H9 (cell line): Measurements from ENCODE around the gene FNDC3A. TPM values are rescaled to one million over a fixed set of nuclear protein-coding genes. Genes with fewer than 3 reads are reported as not detected.
A peak's percentile ranks its signal among the peaks of the same experiment; 100 is the strongest.

Experiments
- DNase-seq: peaks from one replicate; pipeline ENCODE4 v3.0.0-alpha.2; 2017
- H2AFZ ChIP-seq: one replicate; pipeline ENCODE4 v1.6.1; 2013; ENCODE audit warnings: mild to moderate bottlenecking, low read length, control low read depth, moderate library complexity
- H2AK5ac ChIP-seq: 2 replicates; pipeline ENCODE4 v1.6.1; 2013; ENCODE audit warnings: low read length, control low read depth, mixed read lengths; ENCODE audit not compliant: insufficient read length
- H2BK120ac ChIP-seq: one replicate; pipeline ENCODE4 v1.6.1; 2013; ENCODE audit warnings: low read depth, mild to moderate bottlenecking, low read length, control low read depth, inconsistent platforms; ENCODE audit not compliant: poor library complexity, severe bottlenecking
- H2BK12ac ChIP-seq: 2 replicates; pipeline ENCODE4 v1.6.1; 2013; ENCODE audit warnings: low read length, control low read depth, mixed read lengths, low read depth; ENCODE audit not compliant: insufficient read length
- H2BK15ac ChIP-seq: 2 replicates; pipeline ENCODE4 v1.6.1; 2013; ENCODE audit warnings: low read depth, low read length, control low read depth
- H2BK20ac ChIP-seq: one replicate; pipeline ENCODE4 v1.6.1; 2013; ENCODE audit warnings: low read depth, mild to moderate bottlenecking, low read length, control low read depth, inconsistent platforms; ENCODE audit not compliant: poor library complexity, severe bottlenecking
- H2BK5ac ChIP-seq: 2 replicates; pipeline ENCODE4 v1.6.1; 2013; ENCODE audit warnings: low read length, control low read depth, mixed read lengths; ENCODE audit not compliant: insufficient read length
- H3K14ac ChIP-seq: 2 replicates; pipeline ENCODE4 v1.6.1; 2013; ENCODE audit warnings: low read length, control low read depth; ENCODE audit not compliant: insufficient read depth
- H3K18ac ChIP-seq: 2 replicates; pipeline ENCODE4 v1.6.1; 2013; ENCODE audit warnings: low read depth, mild to moderate bottlenecking, mixed read lengths, low read length, control low read depth; ENCODE audit not compliant: insufficient read length
- H3K23ac ChIP-seq: 2 replicates; pipeline ENCODE4 v1.6.1; 2013; ENCODE audit warnings: low read length, control low read depth, mixed read lengths, low read depth; ENCODE audit not compliant: insufficient read length
- H3K23me2 ChIP-seq: 2 replicates; pipeline ENCODE4 v1.6.1; 2013; ENCODE audit warnings: low read depth, mild to moderate bottlenecking, mixed read lengths, low read length, control low read depth; ENCODE audit not compliant: insufficient read length, poor library complexity, severe bottlenecking
- H3K27ac ChIP-seq: 2 replicates; pipeline ENCODE4 v1.5.1; 2013; ENCODE audit warnings: low read length, control low read depth, mixed read lengths, low read depth; ENCODE audit not compliant: insufficient read length
- H3K27me3 ChIP-seq: 2 replicates; pipeline ENCODE4 v1.6.1; 2013; ENCODE audit warnings: low read length, control low read depth, inconsistent platforms; ENCODE audit not compliant: insufficient read depth
- H3K4ac ChIP-seq: 2 replicates; pipeline ENCODE4 v1.6.1; 2013; ENCODE audit warnings: low read depth, mild to moderate bottlenecking, control low read depth, inconsistent platforms, low read length, moderate library complexity
- H3K4me1 ChIP-seq: 2 replicates; pipeline ENCODE4 v1.6.1; 2013; ENCODE audit warnings: low read length, control low read depth, inconsistent platforms; ENCODE audit not compliant: insufficient read depth
- H3K4me2 ChIP-seq: 2 replicates; pipeline ENCODE4 v1.6.1; 2013; ENCODE audit warnings: low read length, control low read depth, mixed read lengths; ENCODE audit not compliant: insufficient read length, insufficient read depth
- H3K56ac ChIP-seq: 2 replicates; pipeline ENCODE4 v1.6.1; 2013; ENCODE audit warnings: low read depth, mild to moderate bottlenecking, mixed read lengths, low read length, control low read depth; ENCODE audit not compliant: insufficient read length
- H3K79me1 ChIP-seq: 2 replicates; pipeline ENCODE4 v1.6.1; 2013; ENCODE audit warnings: low read depth, mild to moderate bottlenecking, moderate library complexity, low read length, control low read depth, inconsistent platforms; ENCODE audit not compliant: insufficient read depth, poor library complexity, severe bottlenecking
- H3K79me2 ChIP-seq: 2 replicates; pipeline ENCODE4 v1.6.1; 2013; ENCODE audit warnings: low read length, control low read depth, inconsistent platforms; ENCODE audit not compliant: insufficient read depth
- H3K9ac ChIP-seq: 2 replicates; pipeline ENCODE4 v1.6.1; 2013; ENCODE audit warnings: low read length, control low read depth, mixed read lengths; ENCODE audit not compliant: insufficient read length; ENCODE audit errors: extremely low read depth
- H3K9me3 ChIP-seq: one replicate; pipeline ENCODE4 v1.6.1; 2013; ENCODE audit warnings: low read depth, low read length, inconsistent platforms; ENCODE audit not compliant: control insufficient read depth
- H3T11ph ChIP-seq: one replicate; pipeline ENCODE4 v1.6.1; 2013; ENCODE audit warnings: mild to moderate bottlenecking, low read length, control low read depth, inconsistent platforms
- H4K20me1 ChIP-seq: one replicate; pipeline ENCODE4 v1.6.1; 2013; ENCODE audit not compliant: control insufficient read depth, insufficient read length, insufficient read depth
- H4K5ac ChIP-seq: 2 replicates; pipeline ENCODE4 v1.6.1; 2013; ENCODE audit warnings: low read depth, mild to moderate bottlenecking, mixed read lengths, low read length, control low read depth; ENCODE audit not compliant: insufficient read length
- H4K8ac ChIP-seq: replicated peaks from 2 replicates; pipeline ENCODE4 v1.6.1; 2013; ENCODE audit warnings: low read length, control low read depth, mixed read lengths, low read depth; ENCODE audit not compliant: insufficient read length
- H4K91ac ChIP-seq: 2 replicates; pipeline ENCODE4 v1.6.1; 2013; ENCODE audit warnings: low read depth, mild to moderate bottlenecking, moderate library complexity, mixed read lengths, low read length, control low read depth; ENCODE audit not compliant: insufficient read length
- H3K27ac Mint-ChIP-seq, 3 experiments: 2 replicates in 2 of 3; 3 replicates in 1 of 3; pipeline ENCODE4 v1.8.0; 2020 to 2021; ENCODE audit warnings: mixed read lengths in 3 of 3, mild to moderate bottlenecking in 1 of 3, moderate library complexity in 1 of 3
- H3K27me3 Mint-ChIP-seq: 2 replicates; pipeline ENCODE4 v1.8.0; 2021; ENCODE audit warnings: low read depth, mild to moderate bottlenecking, moderate library complexity, mixed read lengths
- H3K36me3 Mint-ChIP-seq, 3 experiments: 2 replicates in 2 of 3; 3 replicates in 1 of 3; pipeline ENCODE4 v1.8.0; 2020 to 2021; ENCODE audit warnings: low read depth in 3 of 3, mixed read lengths in 3 of 3; ENCODE audit not compliant: insufficient read depth in 1 of 3
- H3K4me1 Mint-ChIP-seq, 2 experiments: 2 replicates each; pipeline ENCODE4 v1.8.0; 2020; ENCODE audit warnings: mixed read lengths in 2 of 2
- H3K4me3 Mint-ChIP-seq, 2 experiments: 2 replicates in 1 of 2; 3 replicates in 1 of 2; pipeline ENCODE4 v1.8.0; 2020 to 2021; ENCODE audit warnings: mild to moderate bottlenecking in 2 of 2, mixed read lengths in 2 of 2, moderate library complexity in 1 of 2
- H3K9me3 Mint-ChIP-seq, 2 experiments: 2 replicates in 1 of 2; 3 replicates in 1 of 2; pipeline ENCODE4 v1.8.0; 2020; ENCODE audit warnings: mild to moderate bottlenecking in 2 of 2, mixed read lengths in 2 of 2, moderate library complexity in 1 of 2
- CTCF ChIP-seq: fragments of 200-600 bp; sonication (generic); conservative IDR thresholded peaks from 3 replicates; pipeline ENCODE4 v1.8.0; 2021; ENCODE audit warnings: antibody characterized with exemption, mild to moderate bottlenecking
- WGBS: extraction: QIAGEN DNeasy Blood & Tissue Kit; methylation state at CpG from one replicate; pipeline ENCODE4 v1.1.7; 2013; ENCODE audit warnings: missing lambda C conversion rate, low lambda C conversion rate, mixed read lengths; ENCODE audit not compliant: insufficient read length; ENCODE audit errors: extremely low coverage; 5-methylcytosine and 5-hydroxymethylcytosine counted together
- total RNA-seq: library from RNA; stranded (reverse); gene quantifications from 2 replicates; pipeline ENCODE4 v1.2.1, GENCODE V29; 2021

The FNDC3A gene
- total RNA-seq, 1 experiment from 2014 or later = 27.4 TPM

- DNase-seq = peak; percentile 68
- Histone ChIP-seq H4K8ac (no peak overlapping the region), H3T11ph (no peak overlapping the region), H3K79me1 (no peaks in the 10 kb centered on the region), H2BK12ac (no peak overlapping the region), H2BK120ac (no peak overlapping the region), H2AFZ (no peak overlapping the region), H3K4me2 (peak overlapping the region; percentile 51), H3K27ac (no peak overlapping the region), H3K56ac (no peak overlapping the region), H4K5ac (no peak overlapping the region), H3K9ac (no peak overlapping the region), H2BK20ac (no peak overlapping the region), H3K79me2 (no peaks in the 10 kb centered on the region), H3K14ac (no peak overlapping the region), H4K20me1 (no peaks in the 10 kb centered on the region), H3K23ac (no peak overlapping the region), H3K18ac (no peak overlapping the region), H4K91ac (no peak overlapping the region), H2BK5ac (no peak overlapping the region), H2BK15ac (no peak overlapping the region), H3K9me3 (no peaks in the 10 kb centered on the region), H3K23me2 (peaks cover 13% of the 10 kb centered on the region), H3K27me3 (peaks cover 67% of the 10 kb centered on the region), H3K4ac (no peak overlapping the region), H2AK5ac (no peak overlapping the region), H3K4me1 (no peaks in the 10 kb centered on the region; the same call in 1 of the 2 replicates)
- no peak for TF ChIP-seq CTCF
- Mint-ChIP-seq H3K4me3 (peak overlapping the region; percentile 52 to 78), H3K36me3 (peaks cover 0 to 5% (median 0%) of the 10 kb centered on the region in 3 experiments; a peak in 3 of 7 replicates), H3K27ac (no peak overlapping the region), H3K27me3 (peaks cover 90% of the 10 kb centered on the region), H3K9me3 (peaks cover 0 to 5% of the 10 kb centered on the region in 2 experiments; a peak in 2 of 5 replicates), H3K4me1 (peaks cover 26 to 35% of the 10 kb centered on the region in 2 experiments)
- WGBS = no CpG with 5 or more reads among the region's 17 CpGs
These were observed 243.9 kb downstream of the FNDC3A start for GRCh38 chr13:49219647-49220035.
